Cerebellar nuclear complex (tissue), 1 donor: ENCODE measurements around the gene ZNF287.
"Not testable (repeated sequence)": the region's sequence is repeated elsewhere in the genome, so short reads cannot be mapped to it uniquely, and the experiment has no call there.

Source experiments
- DNase-seq, 2 experiments: peaks; one replicate each; lab custom pipeline; 2025; lab: John Stamatoyannopoulos, UW

Gene ZNF287

DNA sequence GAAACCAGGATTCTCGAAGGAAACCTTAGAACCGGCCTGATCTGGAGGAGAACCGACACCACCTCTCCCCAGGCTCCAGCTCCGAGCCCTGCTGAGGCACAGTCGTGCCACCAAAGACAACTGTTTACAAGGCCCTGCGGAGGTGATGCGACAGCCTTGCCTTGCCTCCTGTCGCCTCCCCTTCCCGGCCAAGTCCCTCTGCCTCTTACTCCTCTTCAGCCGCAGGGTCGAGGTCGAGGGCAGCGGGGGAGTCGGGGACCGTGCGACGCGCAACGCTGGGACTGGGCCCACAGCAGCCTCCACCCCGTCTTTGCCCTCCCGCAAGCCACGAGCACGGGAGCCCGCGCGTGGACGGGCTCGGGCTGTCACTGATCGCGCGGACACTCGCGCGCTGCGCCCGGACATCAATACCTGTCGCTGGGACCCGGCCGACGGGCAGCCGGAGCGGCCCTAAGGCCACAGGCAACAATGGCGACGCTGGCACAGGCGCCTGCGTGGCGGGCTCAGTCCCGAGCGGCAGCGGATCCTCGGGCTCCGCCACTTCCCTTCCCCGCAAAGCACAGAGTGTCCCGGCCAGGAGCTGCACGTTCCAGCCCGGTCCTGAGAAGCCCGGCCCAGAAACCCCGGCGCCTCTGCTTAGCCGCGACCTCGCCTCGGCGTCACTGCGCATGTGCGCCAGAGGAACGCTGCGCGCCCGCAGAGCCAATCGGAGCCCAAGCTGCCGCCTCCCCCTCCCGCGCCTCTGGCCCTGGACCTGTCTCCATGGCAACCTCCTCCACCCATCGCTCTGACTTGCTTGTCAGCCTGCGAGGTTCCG lies at the start of gene ZNF287:
Gene ZNF287 (minus strand): TSS at position 664 of the 817 bp plus-strand sequence. CDS start 1,473 bp downstream, outside the sequence.
- DNase-seq: peak; percentile 74 to 95

DNA sequence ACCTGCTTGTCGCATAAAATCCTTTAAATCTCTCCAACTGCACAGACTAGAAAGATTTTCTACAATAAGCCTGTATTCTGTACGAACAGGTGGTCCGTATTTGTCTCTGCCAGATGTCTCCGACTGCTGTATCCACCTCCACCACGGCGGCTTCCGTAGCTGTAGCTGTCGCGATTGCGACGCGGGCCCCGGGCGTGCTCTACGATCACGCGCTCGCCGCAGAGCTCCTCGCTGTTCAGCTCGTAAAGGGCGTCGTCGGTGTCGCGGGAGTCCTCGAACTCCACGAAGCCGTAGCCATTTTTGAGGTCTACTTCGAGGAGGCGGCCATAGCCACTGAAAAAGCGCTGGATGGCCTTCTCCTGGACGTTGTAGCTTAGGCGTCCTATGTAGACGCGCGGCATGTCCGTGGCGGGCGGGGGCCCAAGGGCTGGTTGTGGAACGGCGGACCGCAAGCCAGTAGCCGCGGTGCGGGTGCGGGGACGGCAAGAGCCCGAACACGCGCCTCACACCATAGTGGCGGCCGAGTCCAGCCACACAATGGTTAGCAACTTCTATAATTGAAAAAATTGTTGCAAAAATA lies 48.6 kb upstream of the ZNF287 start:
- no peak for DNase-seq

DNA sequence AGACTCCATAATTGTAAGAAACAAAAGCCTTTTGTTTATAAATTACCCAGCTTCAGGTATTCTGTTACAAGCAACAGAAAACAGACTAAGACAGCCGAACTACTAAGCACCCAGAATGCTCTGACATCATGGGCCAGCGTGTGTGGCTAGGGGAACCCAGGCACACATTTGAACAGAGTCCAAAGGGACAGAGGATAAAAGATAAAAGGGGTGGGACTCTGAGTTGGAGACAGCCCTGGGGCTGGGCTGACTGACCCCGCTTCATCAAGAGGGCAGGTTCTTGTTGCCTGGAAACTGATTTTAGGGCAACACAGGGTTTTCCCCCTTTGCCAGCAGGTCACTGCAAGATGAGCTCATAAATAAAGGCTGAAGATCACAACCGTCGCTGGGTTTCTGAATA lies 30.5 kb upstream of the ZNF287 start:
- no peak for DNase-seq

DNA sequence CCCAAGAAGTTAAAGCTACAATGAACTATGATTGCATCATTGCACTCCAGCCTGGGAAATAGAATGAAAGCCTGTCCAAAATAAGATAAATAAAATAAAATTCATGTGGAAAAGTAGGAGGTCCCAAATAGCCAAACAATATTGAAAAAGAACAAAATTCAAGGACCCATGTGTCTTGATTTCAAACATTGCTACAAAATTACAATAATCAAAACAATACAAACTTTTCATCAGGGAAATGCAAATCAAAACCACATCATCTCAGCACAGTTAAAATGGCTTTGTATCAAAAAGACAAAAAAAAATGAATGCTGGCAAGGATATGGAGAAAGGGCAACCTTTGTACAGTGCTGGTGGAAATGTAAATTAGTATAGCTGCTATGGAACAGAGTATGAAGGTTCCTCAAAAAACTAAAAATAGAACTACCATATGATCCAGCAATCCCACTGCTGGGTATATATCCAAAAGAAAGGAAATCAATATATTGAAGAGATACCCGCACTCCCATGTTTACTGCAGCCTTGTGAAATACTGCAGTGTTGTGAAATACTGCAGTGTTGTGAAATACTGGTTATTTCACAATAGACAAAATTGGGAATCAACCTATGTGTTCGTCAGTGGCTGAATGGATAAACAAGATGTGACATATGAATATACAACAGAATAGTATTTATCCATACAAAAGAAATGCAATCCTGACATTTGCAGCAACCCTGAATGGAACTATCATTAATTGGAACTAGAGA lies 24.5 kb upstream of the ZNF287 start:
- no peak for DNase-seq

DNA sequence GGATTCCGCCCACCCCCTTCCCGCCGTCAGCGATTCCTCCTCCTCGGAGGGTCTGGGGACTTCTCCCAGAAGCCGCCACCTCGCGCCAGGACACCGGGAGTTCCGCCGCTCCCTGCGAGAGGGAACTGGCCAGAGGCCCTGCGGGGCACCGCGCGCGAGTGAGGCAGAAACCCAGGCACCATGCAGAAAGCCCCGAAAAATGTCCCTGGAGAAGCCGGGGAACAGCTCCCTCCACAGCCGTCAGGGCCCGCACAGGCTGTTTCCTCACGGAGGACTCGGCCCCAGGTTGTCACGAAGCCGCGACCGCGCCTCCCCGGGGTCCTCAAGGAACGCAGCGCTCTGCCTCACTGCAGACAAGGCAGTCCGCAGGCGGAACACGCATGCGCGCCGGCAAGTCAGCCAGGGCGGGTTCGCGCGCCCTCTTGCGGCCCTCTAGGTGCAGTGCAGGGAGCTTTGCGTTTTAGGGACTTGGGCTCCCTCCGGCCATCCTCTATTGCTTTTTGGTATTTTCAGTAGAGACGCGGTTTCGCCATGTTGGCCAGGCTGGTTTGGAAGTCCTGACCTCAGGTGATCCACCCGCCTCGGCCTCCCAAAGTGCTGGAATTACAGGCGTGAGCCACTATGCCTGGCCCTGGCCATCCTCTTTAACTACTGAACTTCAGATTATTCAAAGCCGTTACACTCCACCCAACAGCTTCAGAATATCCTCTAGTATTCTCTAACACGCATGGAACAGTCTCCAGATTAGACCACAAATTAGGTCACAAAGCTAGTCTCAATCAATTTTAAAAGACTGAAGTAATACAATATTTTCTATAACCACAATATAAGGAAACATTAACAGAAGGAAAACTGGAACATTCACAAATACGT lies 20.3 kb upstream of the ZNF287 start:
- DNase-seq: peak in 1 of 2 experiments; percentile 75

DNA sequence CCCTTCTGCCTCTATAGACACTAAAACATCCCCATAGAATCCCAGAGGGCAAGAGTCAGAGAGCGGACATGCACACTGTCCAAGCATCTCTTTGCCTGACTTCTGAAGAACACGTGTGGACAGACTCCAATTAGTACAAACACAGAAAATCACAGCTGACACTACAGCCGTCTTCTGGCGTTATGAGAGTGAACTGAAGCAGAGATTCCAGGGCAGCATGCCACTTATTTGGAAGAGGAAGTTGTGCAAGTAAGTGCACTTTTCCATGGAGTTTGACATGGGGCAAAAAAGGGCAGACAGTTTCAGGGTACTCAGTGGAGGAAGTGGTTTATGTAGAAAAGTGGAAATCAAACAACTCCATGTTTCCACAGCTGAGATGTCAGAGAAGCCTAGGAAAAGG lies 16.8 kb upstream of the ZNF287 start:
- DNase-seq: no peak

DNA sequence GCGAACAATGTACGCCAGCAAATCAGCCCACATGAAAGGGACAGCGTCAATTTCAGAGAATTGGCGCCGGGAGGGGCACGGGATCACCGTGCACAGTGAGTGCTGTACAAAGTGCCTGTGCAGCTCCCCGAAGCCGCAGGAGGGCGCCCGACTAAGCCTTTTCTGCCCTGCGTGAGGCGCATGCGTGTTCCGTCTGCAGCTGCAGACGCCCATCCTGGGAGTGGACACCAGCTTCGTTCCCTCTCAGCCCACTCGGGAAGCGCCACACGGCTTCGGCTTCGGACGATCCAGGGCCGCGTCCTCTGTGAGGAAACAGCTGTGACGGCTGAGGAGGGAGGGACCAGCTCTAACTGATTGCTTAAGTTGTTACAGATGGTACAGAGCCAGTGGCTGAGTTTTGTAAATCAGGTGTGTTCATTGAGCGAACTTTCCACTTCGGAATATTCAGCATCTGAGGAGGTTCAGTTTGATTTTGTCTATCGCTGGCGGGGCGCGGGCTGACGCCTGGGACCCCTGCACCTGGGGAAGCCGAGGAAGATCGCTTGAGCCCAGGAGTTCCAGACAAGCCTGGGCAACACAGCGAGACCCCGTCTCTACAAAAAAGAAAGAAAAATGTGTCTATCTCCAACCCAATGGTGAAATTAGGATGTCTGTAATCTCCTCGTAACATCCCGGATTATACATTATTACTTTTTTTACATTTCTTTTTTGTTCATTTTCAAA lies 15.4 kb upstream of the ZNF287 start:
- DNase-seq: peak; percentile 6 to 65

DNA sequence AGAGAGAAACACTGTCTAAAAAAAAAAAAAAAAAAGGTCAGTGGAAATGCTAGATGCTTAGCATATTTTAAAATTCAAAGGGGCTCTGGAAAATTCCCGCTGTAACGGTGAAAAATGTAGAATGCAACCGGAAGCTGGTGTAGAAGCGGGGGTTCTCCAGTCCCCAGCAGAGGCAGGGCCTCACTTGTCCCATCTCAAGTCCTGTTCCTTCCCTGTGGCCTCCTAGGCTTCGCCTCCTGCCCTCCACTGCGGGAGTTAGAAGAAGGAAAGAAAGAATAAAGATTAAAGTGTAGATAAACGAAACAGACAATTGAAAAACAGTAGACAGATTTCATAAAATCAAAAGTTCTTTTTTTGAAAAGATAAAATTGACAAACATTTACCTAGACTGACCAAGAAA lies 14.8 kb upstream of the ZNF287 start:
- DNase-seq: no peak

DNA sequence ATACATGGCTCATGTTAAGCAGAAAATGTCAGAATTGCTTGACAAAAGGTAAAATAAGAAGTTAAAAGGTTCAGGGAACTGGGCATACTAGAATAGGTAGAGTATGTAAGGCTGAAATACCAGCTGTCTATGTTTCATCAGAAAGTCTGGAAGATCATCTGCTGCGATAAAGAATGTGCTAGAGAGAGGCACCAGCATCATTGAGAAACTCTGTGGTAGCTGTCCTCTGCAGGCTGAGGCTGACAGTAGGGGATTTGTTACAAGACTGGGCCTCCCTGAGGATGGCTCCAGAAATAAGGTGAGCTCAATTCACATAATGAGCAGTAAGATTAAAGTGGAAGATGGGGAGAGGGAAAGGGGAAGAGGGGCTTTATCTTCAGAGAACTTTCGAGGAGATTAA lies 4.5 kb upstream of the ZNF287 start:
- DNase-seq: no peak

DNA sequence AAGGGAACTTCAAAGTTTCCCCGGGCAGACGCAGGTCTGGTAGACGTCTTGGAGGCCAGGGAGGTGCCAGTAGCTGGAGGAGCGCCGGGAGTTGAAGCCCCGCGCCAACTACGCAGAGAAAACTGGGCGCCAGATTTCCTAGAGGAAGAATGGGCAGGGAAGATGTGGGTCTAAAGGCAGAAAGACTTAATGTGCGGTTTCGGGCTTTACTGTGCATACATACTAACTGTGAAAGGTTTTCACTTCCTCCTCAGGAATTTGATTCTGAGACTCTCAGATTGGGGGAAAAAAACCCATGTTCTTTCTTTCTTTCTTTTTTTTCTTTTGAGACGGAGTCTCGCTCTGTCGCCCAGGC lies 331 bp upstream of the ZNF287 start:
- peak in 1 of 2 experiments; percentile 60 for DNase-seq

DNA sequence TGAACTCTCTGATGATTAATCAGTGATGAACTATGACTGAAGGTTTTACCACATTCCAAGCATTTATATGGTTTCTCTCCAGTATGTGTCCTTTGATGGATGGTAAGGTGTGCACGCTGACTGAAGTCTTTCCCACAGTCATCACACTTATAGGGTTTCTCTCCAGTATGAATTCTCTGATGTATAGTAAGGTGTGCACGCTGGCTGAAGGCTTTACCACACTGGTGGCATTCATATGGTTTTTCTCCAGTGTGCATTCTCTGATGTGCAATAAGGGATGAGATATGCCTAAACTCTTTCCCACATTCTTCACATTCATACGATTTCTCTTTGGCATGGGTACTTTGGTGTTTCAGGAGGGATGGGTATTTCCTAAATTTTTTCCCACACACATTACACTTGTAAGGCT lies 16.4 kb downstream of the ZNF287 start:
- no peak for DNase-seq

DNA sequence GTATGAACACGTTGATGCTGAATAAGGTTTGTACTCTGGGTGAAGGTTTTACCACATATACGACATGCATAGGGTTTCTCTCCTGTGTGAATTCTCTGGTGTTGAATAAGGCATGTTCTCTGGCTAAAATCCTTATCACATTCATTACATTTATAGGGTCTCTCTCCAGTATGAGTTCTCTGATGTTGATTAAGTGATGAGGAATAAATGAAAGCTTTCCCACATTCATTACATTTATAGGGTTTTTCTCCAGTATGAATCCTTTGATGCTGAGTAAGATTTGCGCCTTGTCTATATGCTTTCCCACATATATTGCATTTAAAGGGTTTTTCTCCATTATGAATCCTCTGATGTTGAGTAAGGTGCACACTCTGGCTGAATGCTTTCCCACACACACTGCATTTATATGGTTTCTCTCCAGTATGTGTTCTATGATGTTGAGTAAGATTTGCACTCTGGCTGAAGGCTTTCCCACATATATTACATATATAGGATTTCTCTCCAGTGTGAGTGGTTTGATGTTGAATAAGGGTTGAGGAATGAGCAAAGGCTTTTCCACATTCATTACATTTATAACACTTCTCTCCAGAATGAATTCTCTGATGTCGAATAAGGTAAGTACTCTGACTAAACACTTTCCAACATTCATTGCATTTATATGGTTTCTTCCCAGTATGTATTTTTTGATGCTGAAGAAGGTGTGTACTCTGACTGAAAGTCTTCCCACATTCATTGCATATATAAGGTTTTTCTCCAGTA lies 16.9 kb downstream of the ZNF287 start:
- DNase-seq: no peak

DNA sequence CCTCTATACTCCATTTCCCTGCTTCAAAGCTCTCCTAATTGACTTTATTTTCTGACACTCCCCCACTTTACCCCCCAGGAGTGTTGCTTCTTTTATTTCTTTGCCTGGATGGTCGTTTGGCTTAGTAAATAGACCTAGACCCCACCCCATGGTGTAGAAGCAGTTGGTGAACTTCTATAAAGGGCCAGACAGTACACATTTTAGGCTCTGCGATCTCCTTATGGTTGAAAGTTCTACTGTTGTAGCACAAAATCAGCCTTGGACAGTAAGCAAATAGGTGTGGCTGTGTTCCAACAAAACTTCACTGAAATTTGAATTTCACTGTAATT lies 31.9 kb downstream of the ZNF287 start:
- no peak for DNase-seq

DNA sequence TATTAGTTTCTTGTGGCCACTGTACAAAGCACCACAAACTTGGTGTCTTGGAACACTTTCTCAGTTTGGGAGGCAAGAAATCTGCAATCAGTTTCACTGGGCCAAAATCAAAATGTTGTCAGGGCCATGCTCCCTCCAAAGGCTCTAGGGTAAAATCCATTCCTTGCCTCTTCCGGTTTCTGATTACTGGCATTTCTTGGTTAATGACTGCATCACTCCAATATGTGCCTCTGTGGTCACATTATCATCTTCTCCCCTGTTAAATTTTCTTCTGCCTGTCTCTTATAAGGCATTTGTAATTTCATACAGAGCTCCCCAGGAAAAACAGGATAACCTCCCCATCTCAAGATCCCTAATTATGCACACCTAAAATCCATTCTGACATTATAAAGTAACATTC lies 34.8 kb downstream of the ZNF287 start:
- DNase-seq: no peak

DNA sequence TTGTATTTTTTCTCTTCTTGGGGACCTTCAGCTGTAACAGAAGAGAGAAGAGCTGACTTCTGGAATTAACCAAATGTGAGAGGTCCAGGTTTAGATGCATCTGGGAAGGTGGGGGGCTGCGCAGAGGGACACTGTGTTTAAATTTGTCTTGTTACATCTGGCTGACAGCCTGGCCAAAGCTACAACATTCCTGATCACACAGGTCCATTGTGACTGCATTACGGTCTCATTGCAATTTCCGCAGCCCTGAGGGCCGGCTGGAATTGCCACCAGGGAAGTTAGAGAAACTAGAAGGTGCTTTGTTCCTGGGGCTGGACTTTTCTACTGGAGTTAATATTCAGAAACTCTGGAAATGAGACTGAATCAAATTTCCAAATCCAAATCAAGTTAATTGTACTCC lies 39.1 kb downstream of the ZNF287 start:
- no peak for DNase-seq

DNA sequence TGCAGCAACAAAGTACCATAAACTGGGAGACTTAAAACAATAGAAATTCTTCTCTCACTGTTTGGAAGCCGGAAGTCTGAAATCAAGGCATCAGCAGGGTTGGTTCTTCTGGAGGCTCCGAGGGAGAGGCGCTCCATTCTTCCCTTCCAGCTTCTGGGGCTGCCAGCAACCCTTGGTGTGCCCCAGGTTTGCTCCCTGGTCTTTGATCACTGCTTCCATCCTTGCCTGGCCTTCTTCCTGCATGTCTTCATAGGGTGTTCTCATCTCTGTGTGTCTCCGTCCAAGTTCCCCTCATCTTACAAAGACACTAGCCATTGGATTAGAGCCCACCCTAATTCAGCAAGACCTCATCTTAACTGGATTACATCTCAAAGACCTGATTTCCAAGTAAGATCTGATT lies 41.7 kb downstream of the ZNF287 start:
- DNase-seq: no peak

DNA sequence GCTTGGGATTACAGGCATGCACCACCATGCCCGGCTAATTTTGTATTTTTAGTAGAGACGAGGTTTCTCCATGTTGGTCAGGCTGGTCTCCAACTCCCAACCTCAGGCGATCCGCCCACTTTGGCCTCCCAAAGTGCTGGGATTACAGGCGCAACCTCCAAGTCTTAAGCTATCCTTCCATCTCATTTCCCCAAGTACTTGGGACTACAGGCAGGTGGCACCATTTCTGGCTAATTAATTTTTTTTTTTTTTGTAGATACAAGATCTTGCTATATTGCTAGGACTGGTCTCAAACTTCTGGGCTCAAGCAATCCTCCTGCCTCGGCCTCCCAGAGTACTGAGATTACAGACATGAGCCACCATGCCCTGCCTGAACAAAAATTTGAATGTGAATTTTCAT lies 43.4 kb downstream of the ZNF287 start:
- not testable (repeated sequence) for DNase-seq

DNA sequence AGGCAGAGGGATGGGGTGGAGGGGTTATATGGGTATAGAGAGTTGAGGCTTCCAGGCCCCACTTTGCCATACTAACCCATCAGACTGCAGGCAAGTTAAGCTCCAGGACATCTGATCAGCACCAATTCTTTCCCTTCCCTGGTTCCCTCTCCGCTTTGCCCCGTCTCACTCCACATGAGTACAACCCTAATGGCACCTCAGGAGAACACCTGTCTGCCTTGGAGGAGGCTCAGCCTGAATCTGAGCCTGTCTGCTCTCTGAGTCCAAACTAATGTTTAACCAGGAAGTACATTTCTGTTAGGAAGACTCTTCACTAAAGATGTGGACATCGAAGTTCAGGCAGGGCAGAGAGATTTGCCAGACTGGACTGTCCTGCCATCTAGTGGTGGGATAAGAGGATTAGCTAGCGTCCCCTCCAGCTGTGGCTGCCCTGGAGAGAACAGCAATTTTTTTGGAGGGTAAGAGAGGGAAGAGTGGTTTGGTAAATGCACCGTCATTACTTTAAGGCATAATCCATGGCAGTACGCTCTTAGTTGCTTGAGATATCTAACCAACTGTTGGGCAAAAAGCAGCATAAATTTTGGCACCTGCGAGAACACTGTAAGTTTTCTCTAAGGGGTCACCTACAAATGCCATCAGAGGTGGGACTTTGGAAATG lies 47.8 kb downstream of the ZNF287 start:
- DNase-seq: peak in 1 of 2 experiments; percentile 8

DNA sequence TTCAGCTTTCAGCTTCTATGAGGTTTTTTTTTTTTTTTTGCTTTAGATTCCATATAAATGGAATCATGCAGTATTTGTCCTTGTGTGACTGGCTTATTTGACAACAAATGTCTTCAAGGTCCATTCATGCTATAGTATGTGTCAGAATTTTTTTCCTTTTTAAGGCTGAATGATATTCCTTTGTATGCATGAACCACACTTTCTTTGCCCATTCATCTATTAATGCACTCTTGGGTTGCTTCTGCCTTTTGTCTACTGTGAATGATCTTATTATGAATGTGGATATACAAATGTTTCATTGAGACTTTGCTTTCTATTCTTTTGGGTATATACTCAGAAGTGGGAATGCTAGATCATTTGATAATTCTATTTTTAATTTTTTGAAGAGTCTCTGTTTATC lies 50.0 kb downstream of the ZNF287 start:
- no peak for DNase-seq

DNA sequence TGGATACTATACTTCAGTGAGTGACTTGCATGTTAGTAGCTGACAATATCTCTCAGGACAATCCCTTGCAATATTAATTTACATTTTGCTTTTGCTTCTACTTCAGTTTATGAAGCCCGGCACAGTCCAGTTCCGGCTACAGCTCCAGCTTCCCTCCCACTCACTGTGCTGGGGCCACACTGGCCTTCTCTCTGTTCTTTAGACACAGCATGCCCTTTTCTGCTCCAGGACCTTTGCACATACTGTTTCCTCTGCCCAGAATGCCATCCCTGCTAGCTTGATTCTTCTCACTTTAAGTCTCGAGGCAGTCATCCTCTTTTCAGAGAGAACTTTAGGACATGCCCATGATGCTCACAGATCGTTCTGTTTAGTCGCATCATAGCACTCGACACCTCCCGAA lies 51.5 kb downstream of the ZNF287 start:
- DNase-seq: no peak
